Tibial nerve (tissue), 3 donors: Measurements from ENCODE around the gene AGPAT3.

ENCODE experiments used
- CTCF ChIP-seq, 5 experiments: fragments of 200-600 bp in 3 of 5; fragments of 450-650 bp in 2 of 5; sonication (generic) in 3 of 5; IDR thresholded peaks; one replicate each; pipeline ENCODE4 v1.5.1; 2016 to 2019; ENCODE audit warnings: antibody characterized with exemption in 5 of 5, mild to moderate bottlenecking in 3 of 5, moderate library complexity in 2 of 5
- POLR2A ChIP-seq, 2 donors: fragments of 450-650 bp; IDR thresholded peaks; one replicate each; pipeline ENCODE4 v1.6.1; 2017; ENCODE audit warnings: antibody characterized with exemption in 2 of 2, mild to moderate bottlenecking in 2 of 2, moderate library complexity in 2 of 2

GRCh38 chr21:43867948-43868347 lies 2.9 kb downstream of the AGPAT3 start:
- no peak for TF ChIP-seq POLR2A (IDR thresholded peaks at IDR 0.05)
- no peak for TF ChIP-seq CTCF (IDR thresholded peaks at IDR 0.05)
